ENCODE measurements around the gene TBX21.

DNA sequence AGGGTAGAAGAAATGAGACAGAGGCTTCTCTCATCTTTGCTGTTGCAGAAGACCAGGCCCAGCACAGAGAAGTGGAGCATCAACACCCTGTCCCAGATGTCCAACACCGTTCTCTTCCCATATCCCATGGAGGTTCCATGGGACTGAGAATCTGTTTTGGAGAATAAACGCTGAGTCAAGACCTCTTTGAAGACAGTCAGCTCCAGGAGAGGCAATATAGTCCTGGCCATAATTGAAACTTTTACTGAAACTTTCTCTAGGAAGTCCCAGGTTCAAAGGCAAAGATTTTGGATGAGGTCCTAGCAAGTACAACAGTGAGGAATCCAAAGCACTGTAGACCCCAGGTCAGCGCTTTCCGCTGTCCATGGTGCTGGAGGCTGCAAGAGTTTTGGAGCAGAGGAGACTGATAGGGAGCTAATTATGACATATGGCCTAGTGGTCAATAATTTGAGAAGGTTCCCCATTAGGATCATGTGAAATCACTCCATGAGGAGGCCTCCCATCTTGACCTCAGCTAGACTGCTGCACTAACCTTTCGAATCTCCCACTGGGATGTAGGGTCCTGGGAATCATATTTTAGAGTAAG is 52.6 kb downstream of the TBX21 start:
- TF ChIP-seq, protein P1, sequence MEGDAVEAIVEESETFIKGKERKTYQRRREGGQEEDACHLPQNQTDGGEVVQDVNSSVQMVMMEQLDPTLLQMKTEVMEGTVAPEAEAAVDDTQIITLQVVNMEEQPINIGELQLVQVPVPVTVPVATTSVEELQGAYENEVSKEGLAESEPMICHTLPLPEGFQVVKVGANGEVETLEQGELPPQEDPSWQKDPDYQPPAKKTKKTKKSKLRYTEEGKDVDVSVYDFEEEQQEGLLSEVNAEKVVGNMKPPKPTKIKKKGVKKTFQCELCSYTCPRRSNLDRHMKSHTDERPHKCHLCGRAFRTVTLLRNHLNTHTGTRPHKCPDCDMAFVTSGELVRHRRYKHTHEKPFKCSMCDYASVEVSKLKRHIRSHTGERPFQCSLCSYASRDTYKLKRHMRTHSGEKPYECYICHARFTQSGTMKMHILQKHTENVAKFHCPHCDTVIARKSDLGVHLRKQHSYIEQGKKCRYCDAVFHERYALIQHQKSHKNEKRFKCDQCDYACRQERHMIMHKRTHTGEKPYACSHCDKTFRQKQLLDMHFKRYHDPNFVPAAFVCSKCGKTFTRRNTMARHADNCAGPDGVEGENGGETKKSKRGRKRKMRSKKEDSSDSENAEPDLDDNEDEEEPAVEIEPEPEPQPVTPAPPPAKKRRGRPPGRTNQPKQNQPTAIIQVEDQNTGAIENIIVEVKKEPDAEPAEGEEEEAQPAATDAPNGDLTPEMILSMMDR (IDR thresholded peaks at IDR 0.05), result no peak
- TF ChIP-seq POLR2AphosphoS5 (IDR thresholded peaks at IDR 0.05) (no peak), EP300 (IDR thresholded peaks at IDR 0.05) (no peak), POLR2A (IDR thresholded peaks at IDR 0.05) (no peak)

Data from suprapubic skin (tissue), 4 donors.